Endothelial cell of hepatic sinusoid (primary cell): ENCODE data around the gene PRKCE.

Source experiments
- in situ Hi-C: cut with HindIII; loops from 2 replicates; pipeline ENCODE4 v1.10.0; 2017; ENCODE audit warnings: low sequenced_read_pairs

Gene PRKCE

GRCh38 chr2:45716915-45717314 is 65.4 kb downstream of the PRKCE start:
- in situ Hi-C loops = no loop called here

- in situ Hi-C loops = no loop called here
These were observed 68.7 kb downstream of the PRKCE start for GRCh38 chr2:45720210-45720609.

GRCh38 chr2:45721150-45721549 is 69.7 kb downstream of the PRKCE start:
- in situ Hi-C loops = no loop called here

- in situ Hi-C loops = no loop called here
These were observed 71.0 kb downstream of the PRKCE start for GRCh38 chr2:45722477-45722876.

GRCh38 chr2:45723857-45724256 is 72.4 kb downstream of the PRKCE start:
- in situ Hi-C loops = no loop called here

GRCh38 chr2:45724335-45724734 is 72.9 kb downstream of the PRKCE start:
- in situ Hi-C loops = no loop called here

- in situ Hi-C loops = loop anchor here (5.0 kb wide), 1 partner anchor 33 kb away; no protein-coding TSS in a partner anchor
These were observed 74.3 kb downstream of the PRKCE start for GRCh38 chr2:45725731-45726130.

GRCh38 chr2:45726188-45726587 is 74.7 kb downstream of the PRKCE start:
- in situ Hi-C loops = loop anchor here (5.0 kb wide), 1 partner anchor 34 kb away; no protein-coding TSS in a partner anchor

GRCh38 chr2:45728458-45728942 is 77.0 kb downstream of the PRKCE start:
- in situ Hi-C loops = loop anchor here (5.0 kb wide), 1 partner anchor 36 kb away; no protein-coding TSS in a partner anchor

- in situ Hi-C loops = loop anchor here (5.0 kb wide), 1 partner anchor 38 kb away; no protein-coding TSS in a partner anchor
These were observed 78.5 kb downstream of the PRKCE start for GRCh38 chr2:45729753-45730512.

- in situ Hi-C loops = no loop called here
These were observed 79.7 kb downstream of the PRKCE start for GRCh38 chr2:45731141-45731540.

- in situ Hi-C loops = no loop called here
These were observed 81.0 kb downstream of the PRKCE start for GRCh38 chr2:45732436-45732835.

GRCh38 chr2:45732946-45733345 is 81.5 kb downstream of the PRKCE start:
- in situ Hi-C loops = no loop called here

GRCh38 chr2:45734336-45734735 is 82.9 kb downstream of the PRKCE start:
- in situ Hi-C loops = no loop called here

GRCh38 chr2:45734952-45735351 is 83.5 kb downstream of the PRKCE start:
- in situ Hi-C loops = no loop called here

GRCh38 chr2:45736757-45737704 is 85.6 kb downstream of the PRKCE start:
- in situ Hi-C loops = no loop called here

GRCh38 chr2:45739796-45740485 is 88.5 kb downstream of the PRKCE start:
- in situ Hi-C loops = no loop called here

GRCh38 chr2:45741161-45741850 is 89.8 kb downstream of the PRKCE start:
- in situ Hi-C loops = no loop called here

GRCh38 chr2:45743531-45744396 is 92.3 kb downstream of the PRKCE start:
- in situ Hi-C loops = no loop called here
